ENCODE measurements around the gene CDYL.

DNA sequence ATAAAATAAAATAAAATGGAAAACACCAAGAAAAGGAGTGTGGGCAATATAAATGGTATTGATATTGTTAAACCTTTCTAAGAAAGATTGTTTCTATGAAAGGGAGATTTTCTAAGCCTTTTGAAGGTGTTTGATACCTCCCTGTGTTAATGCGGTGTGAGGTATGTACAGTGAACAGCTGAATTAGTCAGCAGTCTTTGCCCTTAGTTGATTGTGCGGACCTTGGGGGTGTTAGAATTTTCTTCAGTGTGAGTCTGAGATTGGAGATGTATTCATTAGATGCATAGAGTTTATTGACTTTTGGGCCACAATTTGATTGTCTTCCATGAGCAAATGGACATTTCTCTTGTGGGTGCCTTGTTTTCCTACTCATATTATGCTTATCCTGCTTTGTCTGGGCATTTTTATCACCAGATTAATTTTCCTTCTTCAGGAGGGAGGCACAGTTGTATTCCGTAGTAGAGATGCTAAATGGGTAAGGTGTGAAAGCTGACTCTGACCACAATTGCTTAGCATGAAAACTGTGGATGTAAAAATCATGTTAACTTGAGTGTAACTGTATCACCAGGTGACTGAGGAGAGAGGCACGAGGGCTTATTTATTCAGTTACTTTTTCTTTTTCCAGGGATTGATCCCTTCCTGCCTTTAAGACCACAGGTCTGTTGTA, 42.2 kb downstream of the CDYL start:
- TF ChIP-seq, protein P1, sequence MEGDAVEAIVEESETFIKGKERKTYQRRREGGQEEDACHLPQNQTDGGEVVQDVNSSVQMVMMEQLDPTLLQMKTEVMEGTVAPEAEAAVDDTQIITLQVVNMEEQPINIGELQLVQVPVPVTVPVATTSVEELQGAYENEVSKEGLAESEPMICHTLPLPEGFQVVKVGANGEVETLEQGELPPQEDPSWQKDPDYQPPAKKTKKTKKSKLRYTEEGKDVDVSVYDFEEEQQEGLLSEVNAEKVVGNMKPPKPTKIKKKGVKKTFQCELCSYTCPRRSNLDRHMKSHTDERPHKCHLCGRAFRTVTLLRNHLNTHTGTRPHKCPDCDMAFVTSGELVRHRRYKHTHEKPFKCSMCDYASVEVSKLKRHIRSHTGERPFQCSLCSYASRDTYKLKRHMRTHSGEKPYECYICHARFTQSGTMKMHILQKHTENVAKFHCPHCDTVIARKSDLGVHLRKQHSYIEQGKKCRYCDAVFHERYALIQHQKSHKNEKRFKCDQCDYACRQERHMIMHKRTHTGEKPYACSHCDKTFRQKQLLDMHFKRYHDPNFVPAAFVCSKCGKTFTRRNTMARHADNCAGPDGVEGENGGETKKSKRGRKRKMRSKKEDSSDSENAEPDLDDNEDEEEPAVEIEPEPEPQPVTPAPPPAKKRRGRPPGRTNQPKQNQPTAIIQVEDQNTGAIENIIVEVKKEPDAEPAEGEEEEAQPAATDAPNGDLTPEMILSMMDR (conservative IDR thresholded peaks at IDR 0.05; ENCODE audit: low read depth, low read length), result no peak
- no peak for TF ChIP-seq CEBPB (IDR thresholded peaks at IDR 0.05; ENCODE audit: low read depth, low read length)
- TF ChIP-seq BHLHE40 (IDR thresholded peaks at IDR 0.05; ENCODE audit: low read depth, low read length), result no peak
- TF ChIP-seq, protein P2, sequence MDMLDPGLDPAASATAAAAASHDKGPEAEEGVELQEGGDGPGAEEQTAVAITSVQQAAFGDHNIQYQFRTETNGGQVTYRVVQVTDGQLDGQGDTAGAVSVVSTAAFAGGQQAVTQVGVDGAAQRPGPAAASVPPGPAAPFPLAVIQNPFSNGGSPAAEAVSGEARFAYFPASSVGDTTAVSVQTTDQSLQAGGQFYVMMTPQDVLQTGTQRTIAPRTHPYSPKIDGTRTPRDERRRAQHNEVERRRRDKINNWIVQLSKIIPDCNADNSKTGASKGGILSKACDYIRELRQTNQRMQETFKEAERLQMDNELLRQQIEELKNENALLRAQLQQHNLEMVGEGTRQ (IDR thresholded peaks at IDR 0.05; ENCODE audit: low read depth, low read length), result no peak
- no peak for TF ChIP-seq RAD21 (IDR thresholded peaks at IDR 0.05; ENCODE audit: low read length)
- TF ChIP-seq, protein P3, sequence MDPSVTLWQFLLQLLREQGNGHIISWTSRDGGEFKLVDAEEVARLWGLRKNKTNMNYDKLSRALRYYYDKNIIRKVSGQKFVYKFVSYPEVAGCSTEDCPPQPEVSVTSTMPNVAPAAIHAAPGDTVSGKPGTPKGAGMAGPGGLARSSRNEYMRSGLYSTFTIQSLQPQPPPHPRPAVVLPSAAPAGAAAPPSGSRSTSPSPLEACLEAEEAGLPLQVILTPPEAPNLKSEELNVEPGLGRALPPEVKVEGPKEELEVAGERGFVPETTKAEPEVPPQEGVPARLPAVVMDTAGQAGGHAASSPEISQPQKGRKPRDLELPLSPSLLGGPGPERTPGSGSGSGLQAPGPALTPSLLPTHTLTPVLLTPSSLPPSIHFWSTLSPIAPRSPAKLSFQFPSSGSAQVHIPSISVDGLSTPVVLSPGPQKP (IDR thresholded peaks at IDR 0.05; ENCODE audit: borderline replicate concordance, low read depth, low read length), result no peak
- no peak for TF ChIP-seq SMC3 (IDR thresholded peaks at IDR 0.05; ENCODE audit: low read depth, low read length)
- no peak for TF ChIP-seq POLR2A (IDR thresholded peaks at IDR 0.05; ENCODE audit: low read depth, low read length)
- no peak for TF ChIP-seq RCOR1 (IDR thresholded peaks at IDR 0.05; ENCODE audit: insufficient replicate concordance, low read length)
- no peak for TF ChIP-seq RFX5 (IDR thresholded peaks at IDR 0.05; ENCODE audit: low read depth, low read length)
- no peak for TF ChIP-seq CHD1 (IDR thresholded peaks at IDR 0.05; ENCODE audit: low read depth, low read length)

All from IMR-90 (cell line).